Left hindlimb (tissue), 1 donor: ENCODE measurements around the gene CTR9.

Source experiments
- DNase-seq: peaks from one replicate; pipeline ENCODE4 v3.0.0-alpha.2; 2018

The CTR9 gene

GRCh38 chr11:10743354-10744000, 7.6 kb upstream of the CTR9 start:
- DNase-seq: no peak

GRCh38 chr11:10744206-10744605, 6.8 kb upstream of the CTR9 start:
- DNase-seq: no peak

GRCh38 chr11:10746871-10747270, 4.2 kb upstream of the CTR9 start:
- DNase-seq: no peak

- DNase-seq: no peak
Measured at GRCh38 chr11:10747733-10748132, 3.3 kb upstream of the CTR9 start.

GRCh38 chr11:10749476-10749875, 1.6 kb upstream of the CTR9 start:
- DNase-seq: no peak

- peak; percentile 39 for DNase-seq
Measured at GRCh38 chr11:10751581-10751940, 515 bp downstream of the CTR9 start.

- no peak for DNase-seq
Measured at GRCh38 chr11:10752061-10752460, 1.0 kb downstream of the CTR9 start.

GRCh38 chr11:10752486-10752885, 1.4 kb downstream of the CTR9 start:
- DNase-seq: no peak

GRCh38 chr11:10758957-10759356, 7.9 kb downstream of the CTR9 start:
- DNase-seq: no peak

- no peak for DNase-seq
Measured at GRCh38 chr11:10761085-10761698, 10.1 kb downstream of the CTR9 start.

- no peak for DNase-seq
Measured at GRCh38 chr11:10762185-10762584, 11.1 kb downstream of the CTR9 start.

- no peak for DNase-seq
Measured at GRCh38 chr11:10762913-10763421, 11.9 kb downstream of the CTR9 start.

- no peak for DNase-seq
Measured at GRCh38 chr11:10763766-10764165, 12.7 kb downstream of the CTR9 start.

- DNase-seq: no peak
Measured at GRCh38 chr11:10764412-10764811, 13.4 kb downstream of the CTR9 start.

- no peak for DNase-seq
Measured at GRCh38 chr11:10770626-10771254, 19.7 kb downstream of the CTR9 start.

GRCh38 chr11:10771457-10771856, 20.4 kb downstream of the CTR9 start:
- DNase-seq: no peak

GRCh38 chr11:10774811-10775210, 23.8 kb downstream of the CTR9 start:
- no peak for DNase-seq

- DNase-seq: no peak
Measured at GRCh38 chr11:10777393-10777793, 26.3 kb downstream of the CTR9 start.

- no peak for DNase-seq
Measured at GRCh38 chr11:10777806-10778205, 26.8 kb downstream of the CTR9 start.

GRCh38 chr11:10778217-10778970, 27.3 kb downstream of the CTR9 start:
- DNase-seq: no peak

GRCh38 chr11:10779086-10779485, 28.0 kb downstream of the CTR9 start:
- no peak for DNase-seq

GRCh38 chr11:10780040-10780439, 29.0 kb downstream of the CTR9 start:
- DNase-seq: no peak
